ENCODE measurements around the gene CDH8. TPM values are rescaled to one million over a fixed set of nuclear protein-coding genes. Genes with fewer than 3 reads are reported as not detected.

The CDH8 gene
- polyA plus RNA-seq, 1 experiment, result not detected

GRCh38 chr16:62041401-62041800 is 5.2 kb upstream of the CDH8 start:
- DNase-seq (ENCODE audit: low read depth, low spot score), result no peak
- POLR2A ChIA-PET, result no interaction called here
- TF ChIP-seq CTCF (IDR thresholded peaks at IDR 0.05; ENCODE audit: low read depth, low read length), result no peak
- CTCF ChIA-PET, result no interaction called here
- Histone ChIP-seq H3K9me3 (ENCODE audit: control insufficient read depth, insufficient read depth, low read length) (peaks cover 8% of the 10 kb centered on the region), H3K27me3 (ENCODE audit: control insufficient read depth, insufficient read depth, low read length) (no peaks in the 10 kb centered on the region), H3K27ac (ENCODE audit: low read depth, low read length) (no peak overlapping the region), H3K4me3 (ENCODE audit: low read depth, low read length) (no peak overlapping the region)

- POLR2A ChIA-PET, result no interaction called here
- CTCF ChIA-PET, result no interaction called here
- Histone ChIP-seq H3K4me3 (ENCODE audit: low read depth, low read length) (no peak overlapping the region), H3K27ac (ENCODE audit: low read depth, low read length) (no peak overlapping the region), H3K9me3 (ENCODE audit: control insufficient read depth, insufficient read depth, low read length) (peaks cover 28% of the 10 kb centered on the region), H3K27me3 (ENCODE audit: control insufficient read depth, insufficient read depth, low read length) (no peaks in the 10 kb centered on the region)
- DNase-seq (ENCODE audit: low read depth, low spot score), result no peak
- TF ChIP-seq CTCF (IDR thresholded peaks at IDR 0.05; ENCODE audit: low read depth, low read length), result no peak
Observed at GRCh38 chr16:62038646-62039045, 2.4 kb upstream of the CDH8 start.

GRCh38 chr16:62038225-62038624 is 2.0 kb upstream of the CDH8 start:
- Histone ChIP-seq H3K9me3 (ENCODE audit: control insufficient read depth, insufficient read depth, low read length) (peaks cover 28% of the 10 kb centered on the region), H3K27ac (ENCODE audit: low read depth, low read length) (no peak overlapping the region), H3K4me3 (ENCODE audit: low read depth, low read length) (no peak overlapping the region), H3K27me3 (ENCODE audit: control insufficient read depth, insufficient read depth, low read length) (no peaks in the 10 kb centered on the region)
- ChIA-PET POLR2A (no interaction called here), CTCF (no interaction called here)
- no peak for TF ChIP-seq CTCF (IDR thresholded peaks at IDR 0.05; ENCODE audit: low read depth, low read length)
- DNase-seq (ENCODE audit: low read depth, low spot score), result no peak

GRCh38 chr16:62036802-62037135 is 531 bp upstream of the CDH8 start:
- CTCF ChIA-PET, result no interaction called here
- Histone ChIP-seq H3K9me3 (ENCODE audit: control insufficient read depth, insufficient read depth, low read length) (peaks cover 28% of the 10 kb centered on the region), H3K27ac (ENCODE audit: low read depth, low read length) (no peak overlapping the region), H3K27me3 (ENCODE audit: control insufficient read depth, insufficient read depth, low read length) (no peaks in the 10 kb centered on the region), H3K4me3 (ENCODE audit: low read depth, low read length) (no peak overlapping the region)
- DNase-seq (ENCODE audit: low read depth, low spot score), result no peak
- TF ChIP-seq CTCF (IDR thresholded peaks at IDR 0.05; ENCODE audit: low read depth, low read length), result no peak
- POLR2A ChIA-PET, result no interaction called here

DNA sequence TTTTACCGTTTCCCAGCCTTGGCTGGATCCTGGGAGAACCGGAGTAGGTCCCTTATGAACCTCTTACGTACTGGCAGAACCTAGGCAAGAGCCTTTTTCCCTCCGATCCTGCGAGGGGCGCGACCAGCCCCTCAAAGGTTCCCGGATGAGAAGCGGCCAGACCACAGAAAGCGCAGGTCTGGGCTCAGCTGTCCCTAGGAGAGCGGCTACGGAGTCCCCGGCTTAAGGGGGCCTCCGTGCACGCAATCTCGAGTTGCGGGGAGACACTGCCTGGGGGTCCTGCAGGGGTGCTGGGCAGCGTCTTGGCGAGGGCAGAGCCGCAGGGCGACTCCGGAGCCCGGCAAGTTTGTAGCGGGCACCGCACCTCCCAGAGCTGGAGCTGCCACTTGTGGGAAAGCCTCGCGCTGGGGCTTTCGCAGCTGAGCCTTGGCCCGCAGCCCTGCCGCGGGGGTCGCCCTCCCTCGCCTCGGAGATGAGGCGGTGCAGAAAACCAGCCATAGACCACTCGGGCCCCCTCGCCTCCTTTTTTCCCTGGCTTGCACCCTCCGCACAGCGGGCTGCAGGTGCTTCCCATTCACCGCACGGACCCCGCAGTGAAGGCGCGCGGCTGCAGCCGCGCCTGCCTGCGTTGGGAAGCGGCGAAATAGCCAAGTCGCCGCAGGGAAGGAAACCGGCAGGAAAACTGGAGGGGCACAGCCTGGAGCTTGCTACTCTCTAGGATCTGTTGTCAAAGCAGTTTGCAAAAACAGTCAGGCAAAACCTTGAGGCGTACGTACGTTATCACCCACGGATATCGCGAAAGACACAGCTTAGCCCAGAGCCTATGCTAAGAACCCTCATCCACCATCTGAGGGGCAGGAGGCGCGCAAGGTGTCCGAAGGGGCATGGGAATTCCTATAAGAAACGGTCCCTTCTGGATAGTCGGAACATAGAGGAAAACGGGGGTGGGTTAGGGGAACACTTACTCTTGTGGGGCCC is 834 bp downstream of the CDH8 start:
- Histone ChIP-seq H3K27me3 (ENCODE audit: control insufficient read depth, insufficient read depth, low read length) (no peaks in the 10 kb centered on the region), H3K27ac (ENCODE audit: low read depth, low read length) (no peak overlapping the region), H3K4me3 (ENCODE audit: low read depth, low read length) (no peak overlapping the region), H3K9me3 (ENCODE audit: control insufficient read depth, insufficient read depth, low read length) (peaks cover 28% of the 10 kb centered on the region)
- DNase-seq (ENCODE audit: low read depth, low spot score), result no peak
- CTCF ChIA-PET, result no interaction called here
- no peak for TF ChIP-seq CTCF (IDR thresholded peaks at IDR 0.05; ENCODE audit: low read depth, low read length)
- POLR2A ChIA-PET, result no interaction called here
